ENCODE measurements around the gene TBC1D12.
"Not testable (repeated sequence)": the region's sequence is repeated elsewhere in the genome, so short reads cannot be mapped to it uniquely, and the experiment has no call there.

Gene TBC1D12

GRCh38 chr10:94549221-94549620 lies 146.9 kb downstream of the TBC1D12 start:
- DNase-seq = no peak

DNA sequence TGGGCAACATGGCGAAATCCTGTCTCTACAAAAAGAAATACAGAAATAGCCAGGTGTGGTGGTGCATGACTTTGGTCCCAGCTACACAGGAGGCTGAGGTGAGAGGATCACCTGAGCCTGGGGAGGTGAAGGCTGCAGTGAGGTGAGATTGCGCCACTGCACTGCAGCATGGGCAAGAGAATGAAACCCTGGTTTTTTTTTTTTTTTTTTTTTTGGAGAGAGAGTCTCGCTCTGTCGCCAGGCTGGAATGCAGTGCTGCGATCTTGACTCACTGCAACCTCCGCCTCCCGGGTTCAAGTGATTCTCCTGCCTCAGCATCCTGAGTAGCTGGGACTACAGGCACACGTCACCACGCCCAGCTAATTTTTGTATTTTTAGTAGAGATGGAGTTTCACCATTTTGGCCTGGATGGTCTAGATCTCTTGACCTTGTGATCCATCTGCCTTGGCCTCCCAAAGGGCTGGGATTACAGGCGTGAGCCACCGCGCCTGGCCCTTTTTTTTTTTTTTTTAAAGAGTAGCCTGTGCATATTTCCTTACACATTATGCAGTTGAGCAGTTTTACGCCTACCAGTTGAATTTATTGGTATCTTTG lies 165.5 kb downstream of the TBC1D12 start:
- DNase-seq = not testable (repeated sequence)

GRCh38 chr10:94571081-94571480 lies 168.7 kb downstream of the TBC1D12 start:
- DNase-seq = no peak

- DNase-seq = no peak
Observed at GRCh38 chr10:94571528-94571927, 169.2 kb downstream of the TBC1D12 start.

GRCh38 chr10:94578790-94579189 lies 176.4 kb downstream of the TBC1D12 start:
- DNase-seq = no peak

DNA sequence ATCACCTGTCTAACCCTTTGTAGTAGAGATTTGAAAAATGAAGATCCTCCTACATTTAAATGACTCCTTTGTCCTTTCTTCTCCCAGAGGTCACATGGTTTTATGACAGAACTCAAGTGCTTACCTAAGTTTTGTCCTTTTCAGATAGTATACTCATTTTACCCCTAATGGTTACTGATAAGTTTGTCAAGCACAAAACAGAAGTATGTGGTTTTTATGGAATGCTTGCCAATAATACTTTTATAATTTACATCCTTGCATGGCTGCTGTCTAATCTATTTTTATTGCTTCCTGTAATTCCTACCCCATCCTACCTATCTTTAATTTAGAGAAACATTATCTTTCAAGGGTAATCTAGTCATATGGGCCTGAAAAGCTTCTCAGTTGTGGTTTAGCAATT lies 180.8 kb downstream of the TBC1D12 start:
- no peak for DNase-seq

Data from SHP77 (cell line).